ENCODE measurements around the gene PPFIA1. TPM values are rescaled to one million over a fixed set of nuclear protein-coding genes. Genes with fewer than 3 reads are reported as not detected.

PPFIA1 gene
- total RNA-seq, 1 experiment from 2014 or later: 63.4 TPM

GRCh38 chr11:70319396-70320076, 49.0 kb downstream of the PPFIA1 start:
- no peak overlapping the region for H2AK5ac ChIP-seq (ENCODE audit: insufficient read length, low read length)
- no peak overlapping the region for H3K27ac ChIP-seq (ENCODE audit: insufficient read length, low read depth, low read length)
- no peak overlapping the region for H3K4ac ChIP-seq (ENCODE audit: low read depth, low read length)
- H2BK12ac ChIP-seq (ENCODE audit: insufficient read length, low read depth, low read length): no peak overlapping the region
- no CpG with 5 or more reads among the region's 10 CpGs for WGBS (ENCODE audit: extremely low coverage, insufficient read length, low lambda C conversion rate)
- no peak overlapping the region for H3K18ac ChIP-seq (ENCODE audit: insufficient read length, low read depth, low read length)
- H4K91ac ChIP-seq (ENCODE audit: insufficient read length, low read depth, low read length): no peak overlapping the region
- H3K9me3 Mint-ChIP-seq: no peaks in the 10 kb centered on the region; a peak in 1 of 5 replicates
- H2BK120ac ChIP-seq (ENCODE audit: low read depth, low read length, poor library complexity, severe bottlenecking): no peak overlapping the region
- peaks cover 8% of the 10 kb centered on the region for H3K79me2 ChIP-seq (ENCODE audit: insufficient read depth, low read length)
- H2BK15ac ChIP-seq (ENCODE audit: low read depth, low read length): no peak overlapping the region
- H3K4me3 Mint-ChIP-seq: no peak overlapping the region
- no peak overlapping the region for H3T11ph ChIP-seq (ENCODE audit: low read length)
- no peak overlapping the region for H4K8ac ChIP-seq (replicated peaks; ENCODE audit: insufficient read length, low read depth, low read length)
- H3K14ac ChIP-seq (ENCODE audit: insufficient read depth, low read length): no peak overlapping the region
- no peak overlapping the region for H2AFZ ChIP-seq (ENCODE audit: low read length)
- peaks cover 4 to 26% (median 14%) of the 10 kb centered on the region in 3 experiments; a peak in 6 of 7 replicates for H3K36me3 Mint-ChIP-seq (ENCODE audit: insufficient read depth in 1 of 3, low read depth in 3 of 3)
- no peak overlapping the region for H4K5ac ChIP-seq (ENCODE audit: insufficient read length, low read depth, low read length)
- peaks cover 4% of the 10 kb centered on the region for H3K79me1 ChIP-seq (ENCODE audit: insufficient read depth, low read depth, low read length, poor library complexity, severe bottlenecking)
- H3K27me3 ChIP-seq (ENCODE audit: insufficient read depth, low read length): no peaks in the 10 kb centered on the region
- peaks cover 6% of the 10 kb centered on the region; the same call in 1 of the 2 replicates for H3K4me1 ChIP-seq (ENCODE audit: insufficient read depth, low read length)
- H3K4me1 Mint-ChIP-seq: peaks cover 10 to 18% of the 10 kb centered on the region in 2 experiments
- H3K23ac ChIP-seq (ENCODE audit: insufficient read length, low read depth, low read length): no peak overlapping the region
- no peak overlapping the region for H3K27ac Mint-ChIP-seq
- no peak for TF ChIP-seq CTCF (conservative IDR thresholded peaks at IDR 0.05)
- DNase-seq: no peak
- no peaks in the 10 kb centered on the region for H3K27me3 Mint-ChIP-seq (ENCODE audit: low read depth)
- no peak overlapping the region for H2BK5ac ChIP-seq (ENCODE audit: insufficient read length, low read length)
- no peaks in the 10 kb centered on the region for H3K23me2 ChIP-seq (ENCODE audit: insufficient read length, low read depth, low read length, poor library complexity, severe bottlenecking)
- H3K9me3 ChIP-seq (ENCODE audit: control insufficient read depth, low read depth, low read length): no peaks in the 10 kb centered on the region
- no peaks in the 10 kb centered on the region for H4K20me1 ChIP-seq (ENCODE audit: control insufficient read depth, insufficient read depth, insufficient read length)
- no peak overlapping the region for H2BK20ac ChIP-seq (ENCODE audit: low read depth, low read length, poor library complexity, severe bottlenecking)
- H3K9ac ChIP-seq (ENCODE audit: extremely low read depth, insufficient read length, low read length): no peak overlapping the region
- H3K56ac ChIP-seq (ENCODE audit: insufficient read length, low read depth, low read length): no peak overlapping the region
- H3K4me2 ChIP-seq (ENCODE audit: insufficient read depth, insufficient read length, low read length): no peak overlapping the region

Data from H9 (cell line).